Keratinocyte (primary cell): ENCODE results near the gene NOLC1. TPM values are rescaled to one million over a fixed set of nuclear protein-coding genes. Genes with fewer than 3 reads are reported as not detected.

Experiments used
- DNase-seq: peaks from one replicate; pipeline ENCODE4 v3.0.0-alpha.2; 2011; ENCODE audit warnings: low read depth, missing footprints, low spot score
- FAIRE-seq: peaks from 2 replicates; lab custom pipeline; 2011; peaks lifted over from hg19 to GRCh38; lab: Jason Lieb, UNC
- H2AFZ ChIP-seq: 2 replicates; pipeline ENCODE4 v1.6.0; 2012; ENCODE audit warnings: low read length, control low read depth, inconsistent platforms; ENCODE audit not compliant: control insufficient read depth
- H3K27ac ChIP-seq: 2 replicates; pipeline ENCODE4 v1.5.1; 2011; ENCODE audit warnings: low read length; ENCODE audit not compliant: control insufficient read depth, insufficient read depth
- H3K27me3 ChIP-seq: 3 replicates; pipeline ENCODE4 v1.6.0; 2011; ENCODE audit warnings: low read length; ENCODE audit not compliant: control insufficient read depth, insufficient read depth; ENCODE audit errors: extremely low read depth
- H3K36me3 ChIP-seq, 2 experiments: 2 replicates in 1 of 2; 3 replicates in 1 of 2; pipeline ENCODE4 v1.5.1; 2011; ENCODE audit warnings: low read length in 2 of 2, mild to moderate bottlenecking in 1 of 2; ENCODE audit not compliant: control insufficient read depth in 2 of 2, insufficient read depth in 2 of 2; ENCODE audit errors: extremely low read depth in 1 of 2
- H3K4me1 ChIP-seq: 3 replicates; pipeline ENCODE4 v1.5.1; 2011; ENCODE audit warnings: low read length; ENCODE audit not compliant: control insufficient read depth, insufficient read depth; ENCODE audit errors: extremely low read depth
- H3K4me2 ChIP-seq: 3 replicates; pipeline ENCODE4 v1.6.0; 2011; ENCODE audit warnings: low read depth, low read length; ENCODE audit not compliant: control insufficient read depth, insufficient read depth; ENCODE audit errors: extremely low read depth
- H3K4me3 ChIP-seq, 3 experiments: fragments of 200-600 bp in 1 of 3; sonication (generic) in 1 of 3; 2 replicates in 2 of 3; 3 replicates in 1 of 3; pipeline ENCODE4 v1.5.1; 2011 to 2016; ENCODE audit warnings: low read length in 3 of 3, mild to moderate bottlenecking in 3 of 3, control low read depth in 2 of 3, inconsistent platforms in 1 of 3, low read depth in 1 of 3, mixed read lengths in 1 of 3, mixed run types in 1 of 3, moderate library complexity in 1 of 3; ENCODE audit not compliant: control insufficient read depth in 2 of 3, insufficient read depth in 2 of 3; ENCODE audit errors: extremely low read depth in 1 of 3
- H3K79me2 ChIP-seq: 2 replicates; pipeline ENCODE4 v1.6.0; 2012; ENCODE audit warnings: low read length; ENCODE audit not compliant: control insufficient read depth, insufficient read depth
- H3K9ac ChIP-seq: 3 replicates; pipeline ENCODE4 v1.6.0; 2011; ENCODE audit warnings: low read length; ENCODE audit not compliant: control insufficient read depth, insufficient read depth; ENCODE audit errors: extremely low read depth
- H3K9me1 ChIP-seq: 3 replicates; pipeline ENCODE4 v1.6.0; 2011; ENCODE audit warnings: low read length; ENCODE audit not compliant: control insufficient read depth, insufficient read depth; ENCODE audit errors: extremely low read depth
- H3K9me3 ChIP-seq: 2 replicates; pipeline ENCODE4 v1.5.1; 2012; ENCODE audit warnings: low read depth, low read length; ENCODE audit not compliant: control insufficient read depth
- H4K20me1 ChIP-seq: 3 replicates; pipeline ENCODE4 v1.6.0; 2011; ENCODE audit warnings: low read length; ENCODE audit not compliant: control insufficient read depth, insufficient read depth; ENCODE audit errors: extremely low read depth
- EZH2 ChIP-seq: IDR thresholded peaks from one replicate; pipeline ENCODE4 v1.6.1; 2012; ENCODE audit warnings: inconsistent platforms, mild to moderate bottlenecking, low read length, moderate library complexity
- dilution Hi-C: fragments of 300-500 bp; cut with MboI; formaldehyde crosslinking; loops from one replicate; pipeline ENCODE4 v1.7.0; 2020; ENCODE audit warnings: low sequenced_read_pairs; ENCODE audit not compliant: extremely low pct_ligation_motif_present
- polyA plus RNA-seq, 5 experiments: library from polyadenylated mRNA; depleted of rRNA in 3 of 5; stranded (reverse) in 3 of 5; stranded (forward) in 1 of 5; unstranded in 1 of 5; fragments of >200 nt; gene quantifications; 1 replicate in 1 of 5; 2 replicates in 3 of 5; 3 replicates in 1 of 5; pipeline versions ENCODE4 v1.2.1 to v1.2.3, GENCODE V29; 2011 to 2012; ENCODE audit warnings: missing spikeins in 2 of 5, low read depth in 1 of 5, low replicate concordance in 1 of 5
- TF ChIP-seq, protein P1 (sequence below), 3 experiments: IDR thresholded peaks in 1 of 3; conservative IDR thresholded peaks in 1 of 3; optimal IDR thresholded peaks in 1 of 3; 2 replicates in 2 of 3; 3 replicates in 1 of 3; pipeline versions ENCODE3 to v1.5.1; 2011; ENCODE audit warnings: low read length in 3 of 3, mild to moderate bottlenecking in 3 of 3, moderate library complexity in 2 of 3, control low read depth in 1 of 3, inconsistent platforms in 1 of 3; ENCODE audit not compliant: insufficient read depth in 2 of 3; ENCODE audit errors: extremely low read depth in 1 of 3

NOLC1 gene
- polyA plus RNA-seq, 1 donor (not counting 4 experiments of a cell fraction or from before 2014, with no cell fraction given) = 126 TPM

- Histone ChIP-seq H3K36me3 (no peaks in the 10 kb centered on the region), H3K27me3 (peaks cover 3% of the 10 kb centered on the region), H3K27ac (no peak overlapping the region), H3K79me2 (no peaks in the 10 kb centered on the region), H3K9ac (no peak overlapping the region), H3K4me1 (no peaks in the 10 kb centered on the region), H3K9me3 (no peaks in the 10 kb centered on the region), H2AFZ (no peak overlapping the region), H3K9me1 (no peaks in the 10 kb centered on the region), H4K20me1 (no peaks in the 10 kb centered on the region), H3K4me3 (no peak overlapping the region), H3K4me2 (no peak overlapping the region)
- FAIRE-seq = no peak
- DNase-seq = no peak
- TF ChIP-seq, protein P1, sequence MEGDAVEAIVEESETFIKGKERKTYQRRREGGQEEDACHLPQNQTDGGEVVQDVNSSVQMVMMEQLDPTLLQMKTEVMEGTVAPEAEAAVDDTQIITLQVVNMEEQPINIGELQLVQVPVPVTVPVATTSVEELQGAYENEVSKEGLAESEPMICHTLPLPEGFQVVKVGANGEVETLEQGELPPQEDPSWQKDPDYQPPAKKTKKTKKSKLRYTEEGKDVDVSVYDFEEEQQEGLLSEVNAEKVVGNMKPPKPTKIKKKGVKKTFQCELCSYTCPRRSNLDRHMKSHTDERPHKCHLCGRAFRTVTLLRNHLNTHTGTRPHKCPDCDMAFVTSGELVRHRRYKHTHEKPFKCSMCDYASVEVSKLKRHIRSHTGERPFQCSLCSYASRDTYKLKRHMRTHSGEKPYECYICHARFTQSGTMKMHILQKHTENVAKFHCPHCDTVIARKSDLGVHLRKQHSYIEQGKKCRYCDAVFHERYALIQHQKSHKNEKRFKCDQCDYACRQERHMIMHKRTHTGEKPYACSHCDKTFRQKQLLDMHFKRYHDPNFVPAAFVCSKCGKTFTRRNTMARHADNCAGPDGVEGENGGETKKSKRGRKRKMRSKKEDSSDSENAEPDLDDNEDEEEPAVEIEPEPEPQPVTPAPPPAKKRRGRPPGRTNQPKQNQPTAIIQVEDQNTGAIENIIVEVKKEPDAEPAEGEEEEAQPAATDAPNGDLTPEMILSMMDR (optimal IDR thresholded peaks at IDR 0.05 in 1 of 3, IDR thresholded peaks at IDR 0.05 in 1 of 3, conservative IDR thresholded peaks at IDR 0.05 in 1 of 3; ENCODE audit: extremely low read depth in 1 of 3, insufficient read depth in 2 of 3, low read length in 3 of 3) = no peak
- TF ChIP-seq EZH2 = no peak
- dilution Hi-C loops = no loop called here
These were observed 39.8 kb downstream of the NOLC1 start for GRCh38 chr10:102191956-102192355.

DNA sequence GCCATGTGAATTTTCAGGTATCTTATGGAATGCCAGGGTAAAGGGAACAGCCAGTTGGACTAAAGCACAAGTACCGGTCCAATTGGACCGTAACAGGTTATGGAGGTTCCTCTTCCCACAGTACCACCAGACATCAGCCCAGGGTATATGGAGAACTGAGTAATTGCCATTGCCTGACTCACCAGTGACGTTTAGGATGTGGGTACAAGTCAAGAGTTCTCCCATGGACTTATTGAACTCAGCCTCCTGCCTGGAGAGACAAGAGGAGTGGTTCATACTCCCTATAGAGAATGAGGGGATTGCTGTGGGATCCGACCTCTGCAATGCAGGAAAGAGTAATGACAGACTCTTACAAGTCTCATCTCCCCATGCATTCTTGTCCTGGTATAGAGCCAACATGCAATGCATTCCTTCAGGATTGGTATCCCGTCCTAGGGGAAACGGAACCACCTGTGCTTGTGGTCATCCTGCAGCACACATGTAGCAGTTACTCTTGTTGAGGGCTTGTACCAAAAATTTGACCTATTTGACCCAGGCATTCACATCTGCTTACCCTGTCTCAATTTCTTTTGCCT lies 43.2 kb downstream of the NOLC1 start:
- H3K9me1 ChIP-seq = no peaks in the 10 kb centered on the region
- FAIRE-seq = no peak
- no peak overlapping the region for H3K9ac ChIP-seq
- no peaks in the 10 kb centered on the region for H3K9me3 ChIP-seq
- H3K36me3 ChIP-seq = no peaks in the 10 kb centered on the region
- H3K27ac ChIP-seq = no peak overlapping the region
- no peak for TF ChIP-seq EZH2
- TF ChIP-seq, protein P1 (optimal IDR thresholded peaks at IDR 0.05 in 1 of 3, IDR thresholded peaks at IDR 0.05 in 1 of 3, conservative IDR thresholded peaks at IDR 0.05 in 1 of 3; ENCODE audit: extremely low read depth in 1 of 3, insufficient read depth in 2 of 3, low read length in 3 of 3) = no peak
- H3K79me2 ChIP-seq = no peaks in the 10 kb centered on the region
- H3K27me3 ChIP-seq = peaks cover 3% of the 10 kb centered on the region
- dilution Hi-C loops = no loop called here
- H4K20me1 ChIP-seq = no peaks in the 10 kb centered on the region
- no peak for DNase-seq
- no peak overlapping the region for H2AFZ ChIP-seq
- H3K4me1 ChIP-seq = no peaks in the 10 kb centered on the region
- H3K4me3 ChIP-seq = no peak overlapping the region
- H3K4me2 ChIP-seq = no peak overlapping the region
